GM12892 (cell line): Measurements from ENCODE around the gene MUS81.
A peak's percentile ranks its signal among the peaks of the same experiment; 100 is the strongest.

ENCODE experiments used
- DNase-seq: peaks from one replicate; pipeline ENCODE4 v3.0.0; 2011; ENCODE audit not compliant: insufficient read length
- FAIRE-seq: peaks from 2 replicates; lab custom pipeline; 2011; peaks lifted over from hg19 to GRCh38; lab: Jason Lieb, UNC
- POLR2A ChIP-seq: IDR thresholded peaks from 2 replicates; pipeline ENCODE4 v1.6.1; 2011; ENCODE audit warnings: low read depth, low read length, control low read depth
- POLR2AphosphoS5 ChIP-seq: IDR thresholded peaks from 2 replicates; pipeline ENCODE4 v1.6.1; 2011; ENCODE audit warnings: low read depth, low read length, control low read depth
- TAF1 ChIP-seq: IDR thresholded peaks from 2 replicates; pipeline ENCODE4 v1.6.1; 2011; ENCODE audit warnings: low read depth, mild to moderate bottlenecking, control low read depth, low read length, borderline replicate concordance

MUS81 gene

GRCh38 chr11:65870706-65871681 lies 10.8 kb downstream of the MUS81 start:
- TF ChIP-seq POLR2AphosphoS5 (no peak), POLR2A (peak; percentile 27)
- DNase-seq (no peak), FAIRE-seq (peak; percentile 75)

- no peak for FAIRE-seq
- TF ChIP-seq TAF1: no peak
- no peak for TF ChIP-seq POLR2A
- TF ChIP-seq POLR2AphosphoS5: no peak
- no peak for DNase-seq
Observed at GRCh38 chr11:65871811-65872548, 11.7 kb downstream of the MUS81 start.

- FAIRE-seq: no peak
Observed at GRCh38 chr11:65872586-65873317, 12.5 kb downstream of the MUS81 start, which contains the start of gene EFEMP2. Gene EFEMP2, minus strand, starts transcription at chr11:65872800. Its CDS starts 446 bp downstream, at chr11:65872354.

GRCh38 chr11:65873318-65874156 lies 13.3 kb downstream of the MUS81 start:
- peak; percentile 98 for DNase-seq
- peak; percentile 69; the same call in 1 of the 2 replicates for TF ChIP-seq POLR2A
- TF ChIP-seq TAF1: 0 out of 2 replicates have a peak, but pooled peaks have one; percentile 21
- TF ChIP-seq POLR2AphosphoS5: 0 out of 2 replicates have a peak, but pooled peaks have one; percentile 51
- peak; percentile 100 for FAIRE-seq

More at GRCh38 chr11:65872586-65873317, 12.5 kb downstream of the MUS81 start, which contains the start of gene EFEMP2:
- TF ChIP-seq TAF1: no peak
- no peak for TF ChIP-seq POLR2AphosphoS5
- TF ChIP-seq POLR2A: no peak
- DNase-seq: no peak

GRCh38 chr11:65879617-65880016 lies 19.4 kb downstream of the MUS81 start, which contains the start of gene CTSW:
Gene CTSW, plus strand, starts transcription at chr11:65879837. Its CDS starts 18 bp downstream, at chr11:65879855.
- DNase-seq: no peak
- TF ChIP-seq TAF1: no peak
- 0 out of 2 replicates have a peak, but pooled peaks have one; percentile 8 for TF ChIP-seq POLR2A
- TF ChIP-seq POLR2AphosphoS5: no peak
- no peak for FAIRE-seq

GRCh38 chr11:65880027-65880426 lies 19.8 kb downstream of the MUS81 start:
- no peak for TF ChIP-seq POLR2AphosphoS5
- TF ChIP-seq TAF1: no peak
- TF ChIP-seq POLR2A: no peak
- no peak for DNase-seq
- no peak for FAIRE-seq

GRCh38 chr11:65880844-65881421 lies 20.7 kb downstream of the MUS81 start:
- no peak for DNase-seq
- no peak for TF ChIP-seq TAF1
- TF ChIP-seq POLR2A: no peak; the same call in 1 of the 2 replicates
- TF ChIP-seq POLR2AphosphoS5: no peak
- FAIRE-seq: no peak

- no peak for DNase-seq
- no peak for FAIRE-seq
- TF ChIP-seq POLR2A: no peak
- TF ChIP-seq POLR2AphosphoS5: no peak
- TF ChIP-seq TAF1: no peak
Observed at GRCh38 chr11:65882120-65883057, 22.2 kb downstream of the MUS81 start.

- no peak for FAIRE-seq
- no peak for DNase-seq
- no peak for TF ChIP-seq POLR2A
Observed at GRCh38 chr11:65883058-65883761, 23.0 kb downstream of the MUS81 start.
